Activated CD4-positive, CD25-positive, alpha-beta regulatory T cell (primary cell): ENCODE results near the gene FDXR.

Experiments
- DNase-seq, 4 experiments: peaks; one replicate each; lab custom pipeline; 2025; lab: John Stamatoyannopoulos, UW

FDXR gene

DNA sequence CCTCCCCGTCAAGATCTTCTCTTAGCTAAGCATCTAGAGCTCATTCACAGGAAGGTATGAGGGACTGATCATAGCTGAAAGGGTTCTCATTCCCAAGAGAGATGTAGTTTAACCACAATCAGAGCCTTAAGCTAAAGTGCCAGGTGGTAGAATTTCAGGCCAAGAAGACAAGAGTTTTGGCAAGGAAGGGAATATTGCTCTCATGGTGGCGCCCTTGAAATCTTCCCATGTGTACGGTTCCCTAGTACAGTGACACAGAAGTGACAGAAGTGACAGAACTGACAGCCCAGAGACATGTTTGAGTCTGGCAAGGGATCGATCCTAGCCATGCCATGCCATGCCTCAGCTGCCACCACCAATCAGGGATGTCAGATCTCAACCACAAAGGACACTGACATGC lies 15.6 kb downstream of the FDXR start:
- no peak for DNase-seq

DNA sequence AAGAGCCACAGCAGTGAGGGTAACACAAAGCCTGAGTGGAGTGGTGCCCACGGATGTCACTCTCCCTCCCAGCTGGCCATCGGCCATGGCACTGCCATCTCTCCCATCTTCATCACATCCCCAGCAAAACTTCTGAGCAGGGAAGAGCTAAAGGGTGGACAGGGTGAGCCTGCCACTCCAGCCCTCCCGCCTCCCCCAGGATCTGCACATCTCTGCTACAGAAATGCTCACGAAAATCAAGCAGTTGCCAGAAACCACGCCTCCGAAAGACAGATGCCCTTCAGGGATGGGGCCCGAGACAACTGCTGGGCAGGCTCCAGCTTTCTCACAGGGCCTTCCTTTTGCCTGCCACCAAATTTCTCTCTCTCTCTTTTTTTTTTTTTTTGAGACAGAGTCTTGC lies 16.7 kb downstream of the FDXR start:
- DNase-seq, result no peak

GRCh38 chr17:74855323-74855722 lies 17.5 kb downstream of the FDXR start:
- DNase-seq, result no peak

GRCh38 chr17:74854792-74855191 lies 18.0 kb downstream of the FDXR start:
- no peak for DNase-seq

DNA sequence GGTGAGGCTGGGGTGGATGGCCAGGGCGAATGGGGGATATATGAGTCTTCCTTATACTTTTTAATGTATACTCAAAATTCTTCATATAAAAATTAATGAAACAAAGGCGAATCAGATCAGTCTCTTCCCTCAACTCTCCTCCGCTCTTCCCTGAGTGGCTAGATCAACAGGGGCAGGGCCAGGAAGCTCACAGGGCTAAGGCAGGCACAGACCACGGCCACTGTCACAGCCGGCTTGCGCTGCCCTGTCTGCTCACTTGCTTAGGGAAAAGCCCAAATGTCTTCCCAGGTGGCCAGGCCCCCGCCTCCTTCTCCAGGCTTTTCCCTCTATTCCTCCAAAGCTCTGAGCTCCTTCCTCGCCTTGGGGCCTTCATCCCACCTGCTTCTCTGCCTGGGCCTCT lies 19.1 kb downstream of the FDXR start:
- DNase-seq, result no peak

DNA sequence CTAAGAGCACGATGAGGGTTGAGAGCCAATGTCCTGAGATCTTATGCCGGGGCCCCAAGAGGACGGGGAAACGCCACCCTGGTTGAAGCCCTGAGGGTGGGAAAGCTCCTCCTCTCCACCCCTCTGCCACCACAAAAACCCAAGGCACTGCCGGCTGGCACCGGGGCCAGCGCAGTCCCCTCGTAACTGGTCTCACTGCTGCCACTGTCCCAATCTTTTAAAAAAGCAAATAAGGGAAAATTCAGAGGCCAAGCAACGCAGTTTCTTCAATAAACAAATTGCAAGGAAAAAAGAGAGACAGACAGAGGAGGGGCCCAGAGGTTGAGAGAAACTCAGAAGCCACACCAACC lies 19.8 kb downstream of the FDXR start:
- no peak for DNase-seq

DNA sequence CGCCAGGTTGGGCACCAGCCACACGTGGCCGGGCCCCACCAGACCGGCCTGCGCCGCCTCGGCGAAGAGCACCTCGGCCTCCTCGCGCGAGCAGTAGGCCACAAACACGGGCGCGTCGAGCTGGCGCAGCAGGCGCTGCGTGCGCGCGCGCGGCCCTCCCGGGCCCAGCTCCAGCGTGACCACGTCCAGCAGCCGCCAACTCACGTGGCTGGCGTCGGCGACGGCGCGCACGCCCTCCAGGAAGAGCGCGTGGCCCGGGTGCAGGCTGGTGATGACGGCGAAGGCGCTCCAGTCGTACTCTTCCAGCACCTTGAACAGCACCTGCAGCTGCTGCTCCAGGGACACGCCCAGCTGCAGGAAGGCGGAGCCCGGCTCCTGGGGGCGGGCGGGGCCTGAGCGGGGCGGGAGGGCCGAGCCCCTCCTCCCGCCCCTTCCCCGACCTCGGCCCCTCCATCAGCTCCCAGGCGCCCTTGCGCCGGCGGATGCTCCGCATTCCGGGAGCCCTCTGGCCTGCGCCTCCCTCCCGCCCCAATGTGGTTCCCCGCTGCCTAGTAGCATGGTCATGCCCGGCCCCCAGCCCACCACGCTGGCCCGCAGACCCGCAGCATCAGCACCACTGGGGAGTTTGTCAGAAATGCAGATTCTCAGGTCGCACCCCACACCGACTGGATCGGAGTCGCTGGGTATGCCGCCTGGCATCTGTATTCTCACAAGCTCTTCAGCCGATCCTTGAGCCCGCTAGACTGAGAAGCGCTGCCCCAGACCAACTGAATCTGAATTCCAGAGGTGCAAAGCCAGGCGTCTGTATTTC lies 20.4 kb downstream of the FDXR start:
- DNase-seq, result peak in 3 of 4 experiments; percentile 16 to 44 (median 39)

GRCh38 chr17:74851612-74852236 lies 21.1 kb downstream of the FDXR start:
- DNase-seq, result no peak

- no peak for DNase-seq
Measured at GRCh38 chr17:74850914-74851313, 21.9 kb downstream of the FDXR start.

DNA sequence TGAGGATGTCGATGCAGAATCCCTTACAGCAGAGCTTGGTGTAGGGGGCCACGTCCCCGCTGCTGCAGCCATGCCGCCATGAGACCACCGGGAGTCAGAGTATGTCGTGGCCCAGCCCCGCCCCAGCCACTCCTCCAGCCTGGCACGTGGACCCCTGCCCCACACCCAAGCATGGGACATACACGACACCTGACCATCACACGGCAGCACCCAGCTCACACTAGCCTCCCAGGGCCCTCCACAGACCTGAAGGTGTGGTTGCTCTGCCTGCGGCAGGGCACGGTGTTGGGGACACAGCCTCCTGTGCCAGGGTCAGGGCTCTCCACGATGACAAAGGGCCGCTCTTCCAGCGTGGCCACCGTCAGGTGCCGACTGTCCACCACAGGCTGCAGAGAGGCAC lies 22.5 kb downstream of the FDXR start:
- no peak for DNase-seq

DNA sequence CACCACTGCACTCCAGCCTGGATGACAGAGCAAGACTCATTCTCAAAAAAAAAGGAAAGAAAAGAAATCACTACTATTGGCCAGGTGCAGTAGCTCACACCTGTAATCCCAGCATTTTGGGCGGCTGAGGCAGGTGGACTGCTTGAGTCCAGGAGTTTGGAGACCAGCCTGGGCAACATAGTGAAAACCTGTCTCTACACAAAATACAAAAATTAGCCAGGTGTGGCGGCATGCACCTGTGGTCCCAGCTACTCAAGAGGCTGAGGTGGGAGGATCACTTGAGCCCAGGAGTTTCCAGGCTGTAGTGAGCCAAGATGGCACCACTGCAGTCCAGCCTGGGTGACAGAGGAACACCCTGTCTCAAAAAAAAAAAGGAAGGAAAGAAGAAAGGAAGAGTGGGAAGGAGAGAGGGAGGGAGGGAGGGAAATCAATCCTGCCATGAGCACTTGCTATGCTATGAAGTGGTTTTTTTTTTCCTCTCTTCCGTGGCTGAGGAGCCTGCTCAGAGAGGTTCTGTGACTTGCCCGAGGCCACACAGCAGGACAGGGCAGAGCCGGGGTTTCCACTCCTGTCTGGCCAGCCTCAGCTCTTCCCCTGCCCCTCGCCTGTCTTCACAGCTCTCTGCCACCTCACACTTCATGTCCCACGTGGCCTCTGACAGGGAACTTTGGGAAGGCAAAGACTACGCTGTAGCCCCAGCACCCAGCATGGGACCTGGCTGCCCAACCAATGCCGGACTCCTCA lies 24.0 kb downstream of the FDXR start:
- no peak for DNase-seq

DNA sequence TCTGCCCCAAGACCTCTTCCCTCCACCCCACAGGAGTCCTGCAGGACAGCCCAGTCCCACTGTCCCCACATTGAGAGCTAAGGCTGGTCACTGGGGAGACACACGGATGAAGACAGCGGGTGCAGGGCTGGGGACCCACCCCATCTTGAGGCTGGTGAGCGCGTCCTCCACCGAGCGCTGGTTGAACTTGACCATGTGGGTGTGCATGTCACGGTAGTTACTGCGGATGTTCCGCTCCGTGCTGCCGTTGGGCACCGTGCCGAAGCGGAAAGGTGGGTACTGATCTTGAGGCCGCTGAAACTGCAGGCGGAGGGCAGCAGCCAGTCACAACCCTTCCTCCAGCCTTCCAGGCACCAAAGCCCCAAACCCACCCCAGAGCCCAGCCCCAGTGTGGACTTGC lies 26.2 kb downstream of the FDXR start:
- no peak for DNase-seq

- DNase-seq, result no peak
Measured at GRCh38 chr17:74843352-74843627, 29.5 kb downstream of the FDXR start.

DNA sequence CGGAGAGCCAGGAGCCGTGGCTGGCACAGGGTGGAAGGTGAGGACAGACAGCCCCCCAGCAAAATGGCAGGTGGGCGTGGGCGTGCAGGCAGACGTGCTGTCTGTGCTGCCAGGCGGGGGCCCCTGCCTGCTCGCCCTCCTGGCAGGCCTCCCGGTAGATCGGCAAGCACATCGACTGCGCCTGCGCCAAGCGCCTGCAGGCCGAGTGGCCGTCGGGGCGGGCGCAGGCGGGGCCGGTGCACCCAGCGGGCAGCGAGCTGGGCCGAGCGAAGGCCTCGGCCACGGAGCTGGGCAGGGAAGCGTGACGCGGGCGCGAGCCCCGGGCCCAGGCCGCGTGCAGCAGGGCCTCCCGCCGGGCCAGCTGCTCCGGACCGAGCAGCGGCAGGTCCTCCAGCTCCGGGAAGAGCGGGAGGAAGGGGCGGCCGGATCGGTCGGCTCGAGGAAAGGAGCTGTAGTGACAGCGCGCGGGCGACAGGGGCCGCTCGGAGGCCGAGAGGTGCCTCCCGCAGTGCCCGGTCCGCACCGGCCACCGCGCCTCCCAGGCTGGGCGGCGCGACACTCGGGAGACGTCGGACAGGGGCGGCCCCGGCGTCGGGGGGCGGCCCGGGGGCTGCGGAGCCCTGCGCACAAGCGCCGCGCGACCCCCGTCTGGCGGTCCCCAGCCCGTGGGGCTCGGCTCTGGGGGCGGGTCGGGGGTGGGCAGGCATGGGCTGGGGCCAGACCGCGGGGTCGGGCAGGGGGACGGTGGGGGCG lies 30.0 kb downstream of the FDXR start:
- no peak for DNase-seq

DNA sequence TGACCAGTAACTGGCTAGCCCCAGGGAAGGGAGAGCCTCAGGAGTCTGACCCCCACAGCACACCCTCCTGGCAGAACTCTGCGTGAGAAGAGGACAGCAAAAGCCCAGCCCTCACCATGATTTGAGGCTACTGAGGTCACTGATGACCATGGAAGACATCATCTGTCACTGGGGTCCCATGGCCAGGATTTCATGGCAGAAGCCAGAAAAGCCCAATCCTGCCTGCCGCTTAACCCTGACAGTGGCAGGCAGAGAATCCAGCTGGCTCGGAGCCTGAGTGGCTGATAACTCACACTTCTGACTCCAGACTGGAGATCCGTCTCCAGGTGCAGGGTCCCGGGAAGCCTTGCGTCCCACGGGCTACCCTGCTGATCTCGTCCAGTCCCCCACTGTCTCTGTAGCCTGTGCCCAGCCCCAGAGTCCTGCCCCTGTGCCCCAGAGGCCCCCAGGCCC lies 30.6 kb downstream of the FDXR start:
- no peak for DNase-seq

DNA sequence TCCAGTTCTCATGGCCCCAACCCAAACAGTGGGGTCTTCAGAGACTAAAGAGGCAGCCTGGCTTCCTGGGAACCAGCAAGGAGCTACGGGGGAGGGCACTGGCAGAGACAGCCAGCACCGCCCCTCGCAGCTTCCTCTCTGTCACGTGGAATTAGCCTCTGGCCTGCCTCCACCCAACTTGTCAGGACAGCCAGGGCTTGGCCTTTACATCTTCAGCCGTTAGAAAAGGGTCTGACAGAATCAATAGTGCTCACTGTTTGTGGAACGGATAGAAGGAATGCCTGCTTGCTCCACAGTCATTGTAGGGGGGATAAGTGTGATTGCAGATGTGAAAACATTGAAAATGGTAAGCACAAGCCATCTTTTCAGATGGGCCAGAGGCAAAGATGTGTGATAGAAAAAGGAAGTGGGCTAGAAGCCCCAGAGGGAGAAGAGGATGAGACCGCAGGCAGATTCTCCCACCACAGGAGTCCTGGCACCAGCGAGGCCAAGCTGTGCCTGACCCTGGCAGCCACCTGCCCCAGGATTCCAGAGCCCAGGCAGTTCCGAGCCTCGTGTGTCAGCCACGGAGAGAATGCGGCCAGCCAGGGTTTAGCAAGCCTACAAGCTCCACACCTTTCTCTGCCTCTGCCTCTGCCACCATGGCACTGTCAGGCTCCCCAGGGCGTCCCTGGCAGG lies 31.7 kb downstream of the FDXR start:
- no peak for DNase-seq

GRCh38 chr17:74839990-74840852 lies 32.6 kb downstream of the FDXR start:
- DNase-seq, result no peak

- no peak for DNase-seq
Measured at GRCh38 chr17:74838274-74838673, 34.5 kb downstream of the FDXR start.

GRCh38 chr17:74836691-74837467 lies 35.9 kb downstream of the FDXR start:
- no peak for DNase-seq

DNA sequence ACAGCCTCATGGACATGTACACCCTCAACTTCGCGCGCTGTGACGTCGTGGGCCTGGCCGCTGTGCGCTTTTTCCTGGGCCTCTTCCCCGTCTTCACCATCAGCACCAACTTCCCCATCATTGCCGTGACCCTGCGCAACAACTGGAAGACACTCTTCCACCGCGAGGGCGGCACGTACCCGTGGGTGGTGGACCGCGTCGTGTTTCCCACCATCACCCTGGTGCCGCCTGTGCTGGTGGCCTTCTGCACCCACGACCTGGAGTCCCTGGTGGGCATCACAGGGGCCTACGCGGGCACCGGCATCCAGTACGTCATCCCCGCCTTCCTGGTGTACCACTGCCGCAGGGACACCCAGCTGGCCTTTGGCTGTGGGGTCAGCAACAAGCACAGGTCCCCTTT lies 36.6 kb downstream of the FDXR start:
- no peak for DNase-seq
